ENCODE measurements around the gene FAM151B.
"Not testable (repeated sequence)": the region's sequence is repeated elsewhere in the genome, so short reads cannot be mapped to it uniquely, and the experiment has no call there.

- not testable (repeated sequence) for TF ChIP-seq CTCF, POLR2A (IDR thresholded peaks at IDR 0.05)
Observed at GRCh38 chr5:80470631-80471030, 17.3 kb upstream of the FAM151B start.

Measured in testis (tissue), 2 donors.